ENCODE results near the gene VAMP2.

The VAMP2 gene

GRCh38 chr17:8122924-8123694 lies 39.6 kb downstream of the VAMP2 start:
- peak overlapping the region; percentile 100 for H3K4me3 ChIP-seq (ENCODE audit: low read length)
- no peaks in the 10 kb centered on the region for H3K9me3 ChIP-seq (ENCODE audit: insufficient read depth, low read length)
- no peak overlapping the region for H3K27ac ChIP-seq (ENCODE audit: low read length)
- no peaks in the 10 kb centered on the region for H3K36me3 ChIP-seq (replicated peaks; ENCODE audit: low read depth, low read length)
- no peak for TF ChIP-seq EZH2phosphoT487 (IDR thresholded peaks at IDR 0.05; ENCODE audit: low read depth)
- TF ChIP-seq CTCF (IDR thresholded peaks at IDR 0.05; ENCODE audit: low read depth, low read length): no peak
- no peaks in the 10 kb centered on the region for H4K20me1 ChIP-seq (ENCODE audit: insufficient read depth, low read length)
- peak overlapping the region; percentile 99 for H3K4me2 ChIP-seq (ENCODE audit: low read length)
- peaks cover 13% of the 10 kb centered on the region; the same call in 1 of the 2 replicates for H3K4me1 ChIP-seq (ENCODE audit: low read length)
- no peaks in the 10 kb centered on the region for H3K79me2 ChIP-seq (ENCODE audit: low read length)
- no peaks in the 10 kb centered on the region for H3K27me3 ChIP-seq (ENCODE audit: low read depth, low read length)
- 0 out of 2 replicates have a peak overlapping the region, but pooled peaks have one; percentile 80 for H2AFZ ChIP-seq (ENCODE audit: low read depth, low read length)
- peak overlapping the region; percentile 80 for H3K9ac ChIP-seq (ENCODE audit: low read length)

GRCh38 chr17:8122422-8122923 lies 40.3 kb downstream of the VAMP2 start:
- Histone ChIP-seq H3K9me3 (ENCODE audit: insufficient read depth, low read length) (no peaks in the 10 kb centered on the region), H3K4me3 (ENCODE audit: low read length) (peak overlapping the region; percentile 100), H3K27me3 (ENCODE audit: low read depth, low read length) (no peaks in the 10 kb centered on the region), H4K20me1 (ENCODE audit: insufficient read depth, low read length) (no peaks in the 10 kb centered on the region), H3K4me1 (ENCODE audit: low read length) (peaks cover 19% of the 10 kb centered on the region), H3K36me3 (replicated peaks; ENCODE audit: low read depth, low read length) (no peaks in the 10 kb centered on the region), H2AFZ (ENCODE audit: low read depth, low read length) (no peak overlapping the region), H3K9ac (ENCODE audit: low read length) (peak overlapping the region; percentile 80), H3K4me2 (ENCODE audit: low read length) (peak overlapping the region; percentile 99), H3K79me2 (ENCODE audit: low read length) (no peaks in the 10 kb centered on the region), H3K27ac (ENCODE audit: low read length) (no peak overlapping the region)
- TF ChIP-seq CTCF (IDR thresholded peaks at IDR 0.05; ENCODE audit: low read depth, low read length) (no peak), EZH2phosphoT487 (IDR thresholded peaks at IDR 0.05; ENCODE audit: low read depth) (no peak)

- Histone ChIP-seq H3K4me1 (ENCODE audit: low read length) (peaks cover 17% of the 10 kb centered on the region), H3K9me3 (ENCODE audit: insufficient read depth, low read length) (no peaks in the 10 kb centered on the region), H3K36me3 (replicated peaks; ENCODE audit: low read depth, low read length) (no peaks in the 10 kb centered on the region), H3K27me3 (ENCODE audit: low read depth, low read length) (no peaks in the 10 kb centered on the region), H3K9ac (ENCODE audit: low read length) (peak overlapping the region; percentile 80), H3K79me2 (ENCODE audit: low read length) (no peaks in the 10 kb centered on the region), H3K4me2 (ENCODE audit: low read length) (peak overlapping the region; percentile 99), H3K4me3 (ENCODE audit: low read length) (peak overlapping the region; percentile 100), H3K27ac (ENCODE audit: low read length) (no peak overlapping the region), H4K20me1 (ENCODE audit: insufficient read depth, low read length) (no peaks in the 10 kb centered on the region), H2AFZ (ENCODE audit: low read depth, low read length) (peak overlapping the region; percentile 73; the same call in 1 of the 2 replicates)
- TF ChIP-seq CTCF (IDR thresholded peaks at IDR 0.05; ENCODE audit: low read depth, low read length) (peak; percentile 69), EZH2phosphoT487 (IDR thresholded peaks at IDR 0.05; ENCODE audit: low read depth) (no peak)
Observed at GRCh38 chr17:8121681-8122421, 40.9 kb downstream of the VAMP2 start.

- TF ChIP-seq CTCF (IDR thresholded peaks at IDR 0.05; ENCODE audit: low read depth, low read length) (no peak), EZH2phosphoT487 (IDR thresholded peaks at IDR 0.05; ENCODE audit: low read depth) (no peak)
- Histone ChIP-seq H4K20me1 (ENCODE audit: insufficient read depth, low read length) (no peaks in the 10 kb centered on the region), H3K9ac (ENCODE audit: low read length) (peak overlapping the region; percentile 80), H3K4me1 (ENCODE audit: low read length) (peaks cover 16% of the 10 kb centered on the region), H3K4me3 (ENCODE audit: low read length) (peak overlapping the region; percentile 100), H3K27ac (ENCODE audit: low read length) (peak overlapping the region; percentile 79; the same call in 1 of the 2 replicates), H2AFZ (ENCODE audit: low read depth, low read length) (no peak overlapping the region), H3K4me2 (ENCODE audit: low read length) (peak overlapping the region; percentile 99), H3K79me2 (ENCODE audit: low read length) (no peaks in the 10 kb centered on the region), H3K36me3 (replicated peaks; ENCODE audit: low read depth, low read length) (no peaks in the 10 kb centered on the region), H3K9me3 (ENCODE audit: insufficient read depth, low read length) (no peaks in the 10 kb centered on the region), H3K27me3 (ENCODE audit: low read depth, low read length) (0 out of 2 replicates have a peak, but pooled peaks cover under 1% of the 10 kb centered on the region)
Observed at GRCh38 chr17:8121407-8121680, 41.4 kb downstream of the VAMP2 start.

Data from OCI-LY3 (cell line).